ENCODE results near the gene BLVRB. TPM values are rescaled to one million over a fixed set of nuclear protein-coding genes. Genes with fewer than 3 reads are reported as not detected.

BLVRB gene
- total and polyA plus RNA-seq, 9 donors = 16.8 to 135 (median 75.5) TPM

DNA sequence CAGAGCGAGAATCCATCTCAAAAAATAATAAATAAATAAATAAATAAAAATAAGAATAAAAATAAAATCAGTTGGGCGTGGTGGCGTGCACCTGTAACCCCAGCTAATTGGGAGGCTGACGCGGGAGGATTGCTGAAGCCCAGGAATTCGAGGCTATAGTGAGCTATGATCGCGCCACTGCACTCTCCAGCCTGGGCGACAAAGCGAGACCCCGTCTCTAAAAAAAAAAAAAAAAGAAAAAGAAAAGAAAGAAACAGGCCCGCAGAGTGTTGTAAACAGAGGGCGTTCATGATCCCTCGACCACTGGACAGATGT, 45.1 kb downstream of the BLVRB start:
- H3K27me3 ChIP-seq = no peaks in the 10 kb centered on the region
- no peak for DNase-seq
- WGBS, 3 donors = 45 to 54% (median 53%) methylated on average over 14 of the region's 14 CpGs
- TF ChIP-seq, protein P1, sequence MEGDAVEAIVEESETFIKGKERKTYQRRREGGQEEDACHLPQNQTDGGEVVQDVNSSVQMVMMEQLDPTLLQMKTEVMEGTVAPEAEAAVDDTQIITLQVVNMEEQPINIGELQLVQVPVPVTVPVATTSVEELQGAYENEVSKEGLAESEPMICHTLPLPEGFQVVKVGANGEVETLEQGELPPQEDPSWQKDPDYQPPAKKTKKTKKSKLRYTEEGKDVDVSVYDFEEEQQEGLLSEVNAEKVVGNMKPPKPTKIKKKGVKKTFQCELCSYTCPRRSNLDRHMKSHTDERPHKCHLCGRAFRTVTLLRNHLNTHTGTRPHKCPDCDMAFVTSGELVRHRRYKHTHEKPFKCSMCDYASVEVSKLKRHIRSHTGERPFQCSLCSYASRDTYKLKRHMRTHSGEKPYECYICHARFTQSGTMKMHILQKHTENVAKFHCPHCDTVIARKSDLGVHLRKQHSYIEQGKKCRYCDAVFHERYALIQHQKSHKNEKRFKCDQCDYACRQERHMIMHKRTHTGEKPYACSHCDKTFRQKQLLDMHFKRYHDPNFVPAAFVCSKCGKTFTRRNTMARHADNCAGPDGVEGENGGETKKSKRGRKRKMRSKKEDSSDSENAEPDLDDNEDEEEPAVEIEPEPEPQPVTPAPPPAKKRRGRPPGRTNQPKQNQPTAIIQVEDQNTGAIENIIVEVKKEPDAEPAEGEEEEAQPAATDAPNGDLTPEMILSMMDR (IDR thresholded peaks at IDR 0.05) = no peak
- TF ChIP-seq POLR2A (IDR thresholded peaks at IDR 0.05) (no peak), EP300 (IDR thresholded peaks at IDR 0.05) (no peak)
- peak overlapping the region; percentile 67 for H3K4me3 ChIP-seq
- H3K36me3 ChIP-seq = no peaks in the 10 kb centered on the region
- H3K4me1 ChIP-seq (ENCODE audit: insufficient read depth) = peaks cover 2% of the 10 kb centered on the region
- intact Hi-C loops (cut with DNase I) = loop anchor here in 2 of 4 donors (5.0 kb wide), 1 partner anchor 182 kb away; the partner anchor contains the start of gene LTBP4 (in 2 of the 2)
- H3K27ac ChIP-seq = peak overlapping the region; percentile 98
- no peaks in the 10 kb centered on the region for H3K9me3 ChIP-seq

DNA sequence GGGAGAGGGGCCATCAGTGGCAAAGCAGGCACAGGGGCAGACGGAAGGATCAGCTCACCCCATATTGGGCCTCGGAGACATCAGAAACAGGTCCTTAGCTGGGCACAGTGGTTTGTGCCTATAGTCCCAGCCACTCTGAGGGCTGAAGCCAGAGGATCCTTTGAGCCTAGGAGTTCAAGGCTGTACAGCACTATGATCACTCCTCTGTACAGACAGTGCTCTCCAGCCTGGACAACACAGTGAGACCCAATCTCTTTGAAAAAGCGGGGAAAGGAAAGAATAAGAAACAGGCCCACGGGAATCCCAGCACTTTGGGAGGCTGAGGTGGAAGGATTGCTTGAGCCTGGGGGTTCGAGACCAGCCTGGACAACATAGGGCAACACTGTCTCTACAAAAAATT, 45.8 kb downstream of the BLVRB start:
- WGBS, 3 donors = 86 to 88% (median 88%) methylated on average over 5 of the region's 5 CpGs
- no peak overlapping the region for H3K4me3 ChIP-seq
- no peak overlapping the region for H3K27ac ChIP-seq
- DNase-seq = no peak
- H3K36me3 ChIP-seq = no peaks in the 10 kb centered on the region
- intact Hi-C loops (cut with DNase I) = loop anchor here in 2 of 4 donors (5.0 kb wide), 1 partner anchor 183 kb away; the partner anchor contains the start of gene LTBP4 (in 2 of the 2)
- no peaks in the 10 kb centered on the region for H3K9me3 ChIP-seq
- H3K4me1 ChIP-seq (ENCODE audit: insufficient read depth) = peaks cover 2% of the 10 kb centered on the region
- H3K27me3 ChIP-seq = no peaks in the 10 kb centered on the region
- TF ChIP-seq EP300 (IDR thresholded peaks at IDR 0.05) (no peak), POLR2A (IDR thresholded peaks at IDR 0.05) (no peak)
- TF ChIP-seq, protein P1 (IDR thresholded peaks at IDR 0.05) = no peak

DNA sequence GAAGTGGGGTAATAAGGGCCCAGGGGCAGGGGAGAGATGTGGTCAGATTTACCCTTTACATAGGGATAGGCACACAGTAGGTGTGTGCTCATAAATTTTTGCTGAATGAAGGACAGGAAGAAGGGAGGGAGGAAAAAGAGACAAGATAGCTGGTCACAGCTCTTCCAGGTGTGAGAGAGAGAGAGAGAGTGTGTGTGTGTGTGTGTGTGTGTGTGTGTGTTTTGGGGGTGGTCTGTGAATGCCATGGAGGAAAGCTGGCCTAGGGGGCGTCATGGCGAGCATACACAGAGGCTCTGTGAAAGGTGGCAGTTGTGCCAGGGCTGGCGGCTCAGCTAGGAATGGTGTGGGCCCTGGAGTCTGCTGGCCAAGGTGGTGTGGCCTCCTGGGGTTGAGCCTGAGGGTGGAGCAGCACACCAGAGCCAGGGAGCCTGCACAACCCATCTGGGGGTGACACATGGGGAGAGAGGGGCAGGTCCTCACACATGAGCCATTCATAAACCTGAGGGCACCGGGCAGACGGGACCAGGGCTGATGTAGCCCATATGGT, 46.4 kb downstream of the BLVRB start:
- no peaks in the 10 kb centered on the region for H3K36me3 ChIP-seq
- WGBS, 3 donors = 62 to 79% (median 74%) methylated on average over 5 of the region's 5 CpGs
- intact Hi-C loops (cut with DNase I) = no loop called here
- H3K27me3 ChIP-seq = no peaks in the 10 kb centered on the region
- no peaks in the 10 kb centered on the region for H3K4me1 ChIP-seq (ENCODE audit: insufficient read depth)
- H3K27ac ChIP-seq = no peak overlapping the region
- no peak for DNase-seq
- no peak overlapping the region for H3K4me3 ChIP-seq
- H3K9me3 ChIP-seq = no peaks in the 10 kb centered on the region
- TF ChIP-seq EP300 (IDR thresholded peaks at IDR 0.05) = no peak
- TF ChIP-seq POLR2A (IDR thresholded peaks at IDR 0.05) = no peak
- TF ChIP-seq, protein P1 (IDR thresholded peaks at IDR 0.05) = no peak

DNA sequence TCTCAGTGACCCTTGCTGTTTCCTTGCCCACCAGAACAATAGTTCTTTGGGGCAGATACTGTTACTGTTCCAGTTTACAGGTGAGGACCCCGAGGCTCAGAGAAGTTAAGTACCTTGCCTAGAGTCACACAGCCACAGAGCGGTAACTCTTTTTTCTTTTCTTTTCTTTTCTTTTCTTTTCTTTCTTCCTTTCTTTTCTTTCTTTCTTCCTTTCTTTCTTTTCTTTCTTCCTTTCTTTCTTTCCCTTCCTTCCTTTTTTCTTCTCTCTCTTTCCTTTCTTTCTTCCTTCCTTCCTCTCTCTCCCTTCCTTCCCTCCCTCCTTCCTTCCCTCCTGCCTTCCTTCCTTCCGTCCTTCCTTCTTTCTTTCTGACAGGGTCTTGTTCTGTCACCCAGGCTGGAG, 47.5 kb downstream of the BLVRB start:
- Histone ChIP-seq H3K27me3 (no peaks in the 10 kb centered on the region), H3K4me3 (no peak overlapping the region), H3K27ac (peak overlapping the region in 1 of 2 donors; percentile 20), H3K4me1 (ENCODE audit: insufficient read depth) (no peaks in the 10 kb centered on the region), H3K36me3 (no peaks in the 10 kb centered on the region), H3K9me3 (no peaks in the 10 kb centered on the region)
- no peak for DNase-seq
- WGBS, 3 donors = 85 to 98% (median 90%) methylated on average over 3 of the region's 3 CpGs
- no peak for TF ChIP-seq EP300 (IDR thresholded peaks at IDR 0.05)
- TF ChIP-seq POLR2A (IDR thresholded peaks at IDR 0.05) = no peak
- TF ChIP-seq, protein P1 (IDR thresholded peaks at IDR 0.05) = no peak
- intact Hi-C loops (cut with DNase I) = no loop called here
